HEK293 (cell line): ENCODE data around the gene SSTR5.

ENCODE experiments used
- CTCF ChIA-PET: fragments of 350-600 bp; formaldehyde crosslinking; extraction: SDS; loops from one replicate; lab custom pipeline; 2021; ENCODE audit warnings: antibody characterized with exemption; lab: Yijun Ruan, JAX
- POLR2A ChIA-PET: fragments of 300-600 bp; formaldehyde crosslinking; extraction: SDS; loops from one replicate; lab custom pipeline; 2020; ENCODE audit warnings: antibody characterized with exemption, inconsistent platforms; lab: Yijun Ruan, JAX
- H3K27ac ChIP-seq: fragments of 200-500 bp; sonication (Bioruptor generic); 2 replicates; pipeline ENCODE4 v1.5.1; 2014; ENCODE audit warnings: low read depth, low read length, control low read depth, inconsistent platforms; ENCODE audit errors: extremely low read depth
- H3K36me3 ChIP-seq, 2 experiments: fragments of 200-500 bp in 1 of 2; sonication (Bioruptor generic) in 1 of 2; 1 replicate in 1 of 2; 2 replicates in 1 of 2; pipeline ENCODE4 v1.5.1; 2014 to 2017; ENCODE audit warnings: inconsistent platforms in 2 of 2, low read length in 2 of 2; ENCODE audit not compliant: control insufficient read depth in 2 of 2, insufficient read depth in 1 of 2
- H3K4me1 ChIP-seq: fragments of 200-500 bp; sonication (Bioruptor generic); 2 replicates; pipeline ENCODE4 v1.5.1; 2014; ENCODE audit warnings: mild to moderate bottlenecking, low read length, inconsistent platforms; ENCODE audit not compliant: control insufficient read depth, insufficient read depth
- H3K4me3 ChIP-seq: 2 replicates; pipeline ENCODE4 v1.5.1; 2011; ENCODE audit warnings: low read depth, mild to moderate bottlenecking, control low read depth, low read length, moderate library complexity
- H3K9me3 ChIP-seq: fragments of 200-500 bp; sonication (Bioruptor generic); 2 replicates; pipeline ENCODE4 v1.5.1; 2014; ENCODE audit warnings: low read depth, low read length, inconsistent platforms; ENCODE audit not compliant: control insufficient read depth, insufficient read depth
- CTCF ChIP-seq: fragments of 450-650 bp; formaldehyde crosslinking; IDR thresholded peaks from 2 replicates; pipeline ENCODE4 v1.5.1; 2016; ENCODE audit warnings: missing biosample characterization, missing genetic modification characterization
- EGR2 ChIP-seq: fragments of 450-650 bp; formaldehyde crosslinking; IDR thresholded peaks from 2 replicates; pipeline ENCODE4 v1.5.1; 2016; ENCODE audit warnings: low read depth, missing biosample characterization, missing genetic modification characterization
- KLF1 ChIP-seq: fragments of 450-650 bp; formaldehyde crosslinking; IDR thresholded peaks from 2 replicates; pipeline ENCODE4 v1.5.1; 2016; ENCODE audit warnings: missing biosample characterization, missing genetic modification characterization
- ZBTB10 ChIP-seq: fragments of 450-650 bp; formaldehyde crosslinking; IDR thresholded peaks from 2 replicates; pipeline ENCODE4 v1.5.1; 2016; ENCODE audit warnings: missing biosample characterization, missing genetic modification characterization
- ZBTB44 ChIP-seq: fragments of 450-650 bp; IDR thresholded peaks from 2 replicates; pipeline ENCODE4 v1.5.1; 2018; ENCODE audit warnings: missing biosample characterization, mild to moderate bottlenecking, missing genetic modification characterization
- ZNF138 ChIP-seq: fragments of 450-650 bp; formaldehyde crosslinking; IDR thresholded peaks from 2 replicates; pipeline ENCODE4 v1.5.1; 2016; ENCODE audit warnings: missing biosample characterization, missing genetic modification characterization, borderline replicate concordance
- ZNF16 ChIP-seq: fragments of 450-650 bp; formaldehyde crosslinking; IDR thresholded peaks from 2 replicates; pipeline ENCODE4 v1.5.1; 2016; ENCODE audit warnings: low read depth, missing biosample characterization, missing genetic modification characterization
- ZNF23 ChIP-seq: fragments of 450-650 bp; formaldehyde crosslinking; IDR thresholded peaks from 2 replicates; pipeline ENCODE4 v1.5.1; 2016; ENCODE audit warnings: missing biosample characterization, missing genetic modification characterization, borderline replicate concordance
- ZNF280D ChIP-seq: fragments of 450-650 bp; formaldehyde crosslinking; IDR thresholded peaks from 2 replicates; pipeline ENCODE4 v1.5.1; 2016; ENCODE audit warnings: missing biosample characterization, missing genetic modification characterization
- ZNF449 ChIP-seq: fragments of 450-650 bp; formaldehyde crosslinking; IDR thresholded peaks from 2 replicates; pipeline ENCODE4 v1.5.1; 2017; ENCODE audit warnings: missing biosample characterization, mild to moderate bottlenecking, missing genetic modification characterization, moderate library complexity
- ZSCAN23 ChIP-seq: fragments of 450-650 bp; formaldehyde crosslinking; IDR thresholded peaks from 2 replicates; pipeline ENCODE4 v1.5.1; 2016; ENCODE audit warnings: missing biosample characterization, missing genetic modification characterization
- ZSCAN4 ChIP-seq: fragments of 450-650 bp; formaldehyde crosslinking; IDR thresholded peaks from 2 replicates; pipeline ENCODE4 v1.5.1; 2017; ENCODE audit warnings: missing biosample characterization, missing genetic modification characterization

Gene SSTR5

GRCh38 chr16:1122398-1122765 lies 49.8 kb downstream of the SSTR5 start:
- Histone ChIP-seq H3K9me3 (no peaks in the 10 kb centered on the region), H3K4me1 (no peaks in the 10 kb centered on the region), H3K27ac (no peak overlapping the region), H3K36me3 (no peaks in the 10 kb centered on the region), H3K4me3 (no peak overlapping the region)
- TF ChIP-seq ZNF23 (tag by site-specific recombination) (no peak), CTCF (tag by site-specific recombination) (no peak), ZNF280D (no peak), ZSCAN4 (tag by site-specific recombination) (no peak), ZBTB44 (tag by site-specific recombination) (no peak), ZBTB10 (tag by site-specific recombination) (no peak), ZNF16 (peak; percentile 76; the same call in 1 of the 2 replicates), ZNF138 (no peak)
- ChIA-PET POLR2A (no interaction called here), CTCF (interaction anchor here (0.7 kb wide), 1 partner anchor 75 kb away, joined by 4 read pairs; no protein-coding TSS in a partner anchor)

GRCh38 chr16:1123525-1124230 lies 51.1 kb downstream of the SSTR5 start:
- H3K4me1 ChIP-seq, result no peaks in the 10 kb centered on the region
- POLR2A ChIA-PET, result no interaction called here
- H3K27ac ChIP-seq, result no peak overlapping the region
- TF ChIP-seq KLF1 (tag by site-specific recombination) (peak; percentile 88), ZSCAN23 (tag by site-specific recombination) (no peak), ZNF449 (no peak), EGR2 (peak; percentile 27; the same call in 1 of the 2 replicates)
- TF ChIP-seq, all 188 proteins: peak for 2
- CTCF ChIA-PET, result interaction anchor here (1.5 kb wide), 1 partner anchor 27 kb away, joined by 3 read pairs; no protein-coding TSS in a partner anchor
- Histone ChIP-seq H3K9me3 (no peaks in the 10 kb centered on the region), H3K4me3 (no peak overlapping the region), H3K36me3 (no peaks in the 10 kb centered on the region)
